Fibroblast of mammary gland (primary cell): ENCODE results near the gene LRRN1.

Source experiments
- DNase-seq: peaks from one replicate; pipeline ENCODE4 v3.0.0-alpha.2; 2010; ENCODE audit warnings: low read depth
- H3K4me3 ChIP-seq: 2 replicates; pipeline ENCODE4 v1.5.1; 2011; ENCODE audit warnings: low read depth, mild to moderate bottlenecking, low read length, moderate library complexity; ENCODE audit not compliant: control insufficient read depth
- CTCF ChIP-seq: conservative IDR thresholded peaks from 2 replicates; pipeline ENCODE4 v1.5.1; 2011; ENCODE audit warnings: low read depth, low read length, inconsistent platforms; ENCODE audit not compliant: control insufficient read depth, insufficient read depth

The LRRN1 gene

GRCh38 chr3:3799173-3800079, at the start of gene LRRN1:
Gene LRRN1, plus strand, starts transcription at chr3:3799431. Its CDS starts 45,211 bp downstream, at chr3:3844642.
- no peak within 1 kb of the TSS for H3K4me3 ChIP-seq
- DNase-seq = no peak
- TF ChIP-seq CTCF = no peak

- TF ChIP-seq CTCF = no peak
- H3K4me3 ChIP-seq = no peak overlapping the region
- no peak for DNase-seq
Measured at GRCh38 chr3:3753416-3753815, 45.8 kb upstream of the LRRN1 start.

- TF ChIP-seq CTCF = no peak
- DNase-seq = no peak
- no peak overlapping the region for H3K4me3 ChIP-seq
Measured at GRCh38 chr3:3765661-3766060, 33.6 kb upstream of the LRRN1 start.

GRCh38 chr3:3766140-3766539, 33.1 kb upstream of the LRRN1 start:
- TF ChIP-seq CTCF = no peak
- H3K4me3 ChIP-seq = no peak overlapping the region
- DNase-seq = no peak

- no peak overlapping the region for H3K4me3 ChIP-seq
- no peak for TF ChIP-seq CTCF
- no peak for DNase-seq
Measured at GRCh38 chr3:3771094-3771493, 28.1 kb upstream of the LRRN1 start.

- TF ChIP-seq CTCF = no peak
- H3K4me3 ChIP-seq = no peak overlapping the region
- DNase-seq = no peak
Measured at GRCh38 chr3:3771567-3771966, 27.7 kb upstream of the LRRN1 start.
